Neutrophil (primary cell): ENCODE data around the gene EIF4E1B.
A peak's percentile ranks its signal among the peaks of the same experiment; 100 is the strongest.

Experiments
- H3K27ac ChIP-seq: fragments of 200-600 bp; sonication (generic); 2 replicates; pipeline ENCODE4 v1.5.1; 2016; ENCODE audit warnings: mild to moderate bottlenecking, moderate library complexity
- H3K27me3 ChIP-seq: fragments of 200-600 bp; sonication (generic); 2 replicates; pipeline ENCODE4 v1.6.0; 2016; ENCODE audit warnings: mild to moderate bottlenecking
- H3K36me3 ChIP-seq: fragments of 200-600 bp; sonication (generic); 2 replicates; pipeline ENCODE4 v1.5.1; 2017
- H3K4me1 ChIP-seq, 2 experiments: fragments of 200-600 bp in 1 of 2; sonication (generic) in 1 of 2; 1 replicate in 1 of 2; 2 replicates in 1 of 2; pipeline versions ENCODE4 v1.5.1 to v1.6.1; 2013 to 2016; ENCODE audit warnings: low read depth in 1 of 2, low read length in 1 of 2, mild to moderate bottlenecking in 1 of 2, moderate library complexity in 1 of 2; ENCODE audit not compliant: control insufficient read depth in 1 of 2, insufficient read depth in 1 of 2
- H3K4me3 ChIP-seq, 2 experiments: fragments of 200-600 bp in 1 of 2; sonication (generic) in 1 of 2; 1 replicate in 1 of 2; 2 replicates in 1 of 2; pipeline ENCODE4 v1.5.1; 2013 to 2016; ENCODE audit warnings: low read depth in 1 of 2, low read length in 1 of 2, mild to moderate bottlenecking in 1 of 2, moderate library complexity in 1 of 2
- H3K9me3 ChIP-seq: fragments of 200-600 bp; sonication (generic); 2 replicates; pipeline ENCODE4 v1.5.1; 2016
- TF ChIP-seq, protein P1 (sequence below): fragments of 200-600 bp; sonication (generic); IDR thresholded peaks from 2 replicates; pipeline ENCODE4 v1.5.1; 2016; ENCODE audit warnings: antibody characterized with exemption

EIF4E1B gene

DNA sequence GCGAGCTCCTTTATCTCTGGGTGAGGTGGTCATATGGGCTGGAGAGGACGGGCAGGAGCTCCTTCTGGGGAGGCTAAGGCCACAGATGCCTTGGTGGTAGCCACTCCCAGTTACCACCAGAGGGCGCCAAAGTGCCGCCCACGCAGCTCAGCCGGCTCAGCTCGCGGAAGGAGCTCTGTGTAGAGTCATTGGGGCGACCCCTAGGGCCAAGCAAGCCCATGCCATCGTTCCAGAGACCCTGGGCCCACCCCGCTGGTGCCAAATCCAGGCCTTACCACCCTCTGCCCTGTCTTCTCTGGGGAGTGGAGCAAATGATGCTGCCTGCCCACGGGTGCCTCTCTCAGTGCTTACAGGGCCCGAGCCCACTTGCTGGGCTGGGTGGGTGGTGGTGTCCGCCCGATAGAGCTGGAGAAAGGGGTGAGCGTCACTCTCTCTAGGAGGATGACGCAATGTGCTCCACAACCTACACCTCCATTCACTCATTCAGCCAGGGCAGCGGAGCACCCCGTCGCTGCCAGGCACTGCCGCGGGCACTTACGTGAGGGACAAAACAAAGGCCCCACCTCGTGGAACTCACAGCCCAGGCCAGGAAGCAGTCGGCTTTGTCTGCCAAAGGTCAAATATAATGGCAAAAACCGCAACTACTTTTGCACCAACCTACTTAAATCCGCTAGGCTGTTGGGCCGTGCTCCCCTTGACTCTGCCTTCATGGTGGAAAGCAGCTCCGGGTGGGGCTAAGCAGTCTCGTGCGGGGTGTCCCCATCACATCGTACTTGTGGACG is 30.6 kb downstream of the EIF4E1B start:
- no peaks in the 10 kb centered on the region for H3K9me3 ChIP-seq
- peaks cover 43% of the 10 kb centered on the region for H3K27me3 ChIP-seq
- H3K4me3 ChIP-seq: no peak overlapping the region
- TF ChIP-seq, protein P1, sequence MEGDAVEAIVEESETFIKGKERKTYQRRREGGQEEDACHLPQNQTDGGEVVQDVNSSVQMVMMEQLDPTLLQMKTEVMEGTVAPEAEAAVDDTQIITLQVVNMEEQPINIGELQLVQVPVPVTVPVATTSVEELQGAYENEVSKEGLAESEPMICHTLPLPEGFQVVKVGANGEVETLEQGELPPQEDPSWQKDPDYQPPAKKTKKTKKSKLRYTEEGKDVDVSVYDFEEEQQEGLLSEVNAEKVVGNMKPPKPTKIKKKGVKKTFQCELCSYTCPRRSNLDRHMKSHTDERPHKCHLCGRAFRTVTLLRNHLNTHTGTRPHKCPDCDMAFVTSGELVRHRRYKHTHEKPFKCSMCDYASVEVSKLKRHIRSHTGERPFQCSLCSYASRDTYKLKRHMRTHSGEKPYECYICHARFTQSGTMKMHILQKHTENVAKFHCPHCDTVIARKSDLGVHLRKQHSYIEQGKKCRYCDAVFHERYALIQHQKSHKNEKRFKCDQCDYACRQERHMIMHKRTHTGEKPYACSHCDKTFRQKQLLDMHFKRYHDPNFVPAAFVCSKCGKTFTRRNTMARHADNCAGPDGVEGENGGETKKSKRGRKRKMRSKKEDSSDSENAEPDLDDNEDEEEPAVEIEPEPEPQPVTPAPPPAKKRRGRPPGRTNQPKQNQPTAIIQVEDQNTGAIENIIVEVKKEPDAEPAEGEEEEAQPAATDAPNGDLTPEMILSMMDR: peak; percentile 87
- no peak overlapping the region for H3K27ac ChIP-seq
- peaks cover 4 to 14% of the 10 kb centered on the region in 2 experiments for H3K4me1 ChIP-seq
- no peaks in the 10 kb centered on the region for H3K36me3 ChIP-seq

DNA sequence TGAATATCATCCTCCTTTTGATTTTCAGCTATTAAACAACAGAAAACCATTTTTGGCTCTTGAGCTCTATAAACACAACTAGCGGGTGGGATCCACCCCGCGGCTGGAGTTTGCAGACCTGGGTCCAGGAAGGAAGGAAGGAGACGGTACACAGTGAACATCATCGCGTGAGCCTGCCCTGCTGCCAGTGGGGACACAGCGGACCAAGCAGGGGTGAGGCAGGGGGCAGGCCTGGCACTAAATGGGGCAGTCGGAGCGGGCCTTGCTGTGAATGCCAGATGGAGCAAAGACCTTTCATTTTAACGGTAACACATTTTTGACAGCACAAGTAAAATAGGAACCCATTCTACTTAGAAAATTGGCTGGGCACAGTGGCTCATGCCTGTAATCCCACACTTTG is 31.2 kb downstream of the EIF4E1B start:
- Histone ChIP-seq H3K4me1 (peaks cover 4 to 14% of the 10 kb centered on the region in 2 experiments), H3K27ac (no peak overlapping the region), H3K27me3 (peaks cover 46% of the 10 kb centered on the region), H3K4me3 (no peak overlapping the region), H3K9me3 (no peaks in the 10 kb centered on the region), H3K36me3 (no peaks in the 10 kb centered on the region)
- TF ChIP-seq, protein P1: no peak

- H3K4me3 ChIP-seq: no peak overlapping the region
- peaks cover 55% of the 10 kb centered on the region for H3K27me3 ChIP-seq
- no peaks in the 10 kb centered on the region for H3K36me3 ChIP-seq
- H3K9me3 ChIP-seq: no peaks in the 10 kb centered on the region
- no peak overlapping the region for H3K27ac ChIP-seq
- H3K4me1 ChIP-seq: peaks cover 4 to 14% of the 10 kb centered on the region in 2 experiments
- TF ChIP-seq, protein P1: no peak
Observed at GRCh38 chr5:176662371-176663333, 32.2 kb downstream of the EIF4E1B start.

DNA sequence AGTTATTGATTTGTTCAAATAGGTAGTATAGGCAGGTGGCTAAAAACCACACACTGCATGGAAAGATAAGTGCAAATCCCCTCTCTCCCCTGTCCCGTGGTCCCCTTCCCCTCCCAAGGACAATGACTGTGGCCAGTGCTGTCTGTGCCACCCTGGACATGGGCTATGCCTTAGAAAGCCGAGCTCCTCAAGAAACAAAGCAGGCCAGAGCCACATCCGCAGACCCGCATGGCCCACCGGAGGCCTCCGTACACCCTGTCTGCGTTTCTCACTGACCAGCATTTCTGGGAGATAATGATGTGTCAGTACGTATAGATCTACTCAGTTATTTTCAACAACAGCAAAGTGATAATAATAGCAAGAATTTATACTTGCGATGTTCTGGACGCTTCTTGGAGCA is 33.1 kb downstream of the EIF4E1B start:
- Histone ChIP-seq H3K4me1 (peaks cover 4 to 9% of the 10 kb centered on the region in 2 experiments), H3K4me3 (no peak overlapping the region), H3K9me3 (no peaks in the 10 kb centered on the region), H3K27me3 (peaks cover 64% of the 10 kb centered on the region), H3K36me3 (no peaks in the 10 kb centered on the region), H3K27ac (no peak overlapping the region)
- TF ChIP-seq, protein P1: no peak

- Histone ChIP-seq H3K9me3 (no peaks in the 10 kb centered on the region), H3K36me3 (no peaks in the 10 kb centered on the region), H3K4me1 (peaks cover 0 to 3% of the 10 kb centered on the region in 2 experiments), H3K27me3 (peaks cover 73% of the 10 kb centered on the region), H3K27ac (no peak overlapping the region), H3K4me3 (no peak overlapping the region)
- TF ChIP-seq, protein P1: no peak
Observed at GRCh38 chr5:176664479-176664878, 34.0 kb downstream of the EIF4E1B start.
